Activated B cell treated with CpG ODN at 0.5 μM for 24 hours (primary cell): Measurements from ENCODE around the gene DNMT3B. TPM values are rescaled to one million over a fixed set of nuclear protein-coding genes. Genes with fewer than 3 reads are reported as not detected.

Experiments
- ATAC-seq: fragments of 200-7000 bp; cut with Tn5 transposase; one replicate; pipeline ENCODE4 v1.10.0; 2021; ENCODE audit warnings: low read depth, mild to moderate bottlenecking, moderate library complexity
- CTCF ChIA-PET: fragments of 350-600 bp; sonication (Branson Sonifier 250); formaldehyde crosslinking; loops from one replicate; lab custom pipeline; 2021; ENCODE audit warnings: antibody characterized with exemption; lab: Charles Lee
- POLR2A ChIA-PET: fragments of 350-600 bp; sonication (Branson Sonifier 250); formaldehyde crosslinking; loops from one replicate; lab custom pipeline; 2021; ENCODE audit warnings: antibody characterized with exemption; lab: Charles Lee
- DNase-seq: peaks from one replicate; pipeline ENCODE4 v3.0.0; 2022
- H3K27ac Mint-ChIP-seq: one replicate; pipeline ENCODE4 v1.8.0; 2020; ENCODE audit warnings: mixed read lengths
- H3K27me3 Mint-ChIP-seq: one replicate; pipeline ENCODE4 v1.8.0; 2021; ENCODE audit warnings: mixed read lengths
- H3K36me3 Mint-ChIP-seq: one replicate; pipeline ENCODE4 v1.8.0; 2021; ENCODE audit warnings: low read depth, mixed read lengths
- H3K4me1 Mint-ChIP-seq: one replicate; pipeline ENCODE4 v1.8.0; 2021; ENCODE audit warnings: mixed read lengths
- H3K4me3 Mint-ChIP-seq: one replicate; pipeline ENCODE4 v1.8.0; 2020; ENCODE audit warnings: mild to moderate bottlenecking, mixed read lengths
- H3K9me3 Mint-ChIP-seq: one replicate; pipeline ENCODE4 v1.8.0; 2020; ENCODE audit warnings: mixed read lengths
- intact Hi-C: fragments of 100-400 bp; cut with micrococcal nuclease; formaldehyde crosslinking; loops from one replicate; pipeline ENCODE4 v1.15.1; 2024
- total RNA-seq: library from RNA; stranded (reverse); gene quantifications from 2 replicates; pipeline ENCODE4 v1.2.3, GENCODE V29; 2022
- TF ChIP-seq, protein P1 (sequence below): fragments of 200-600 bp; IDR thresholded peaks from one replicate; pipeline ENCODE4 v1.8.0; 2022; ENCODE audit warnings: antibody characterized with exemption, mild to moderate bottlenecking

The DNMT3B gene
- total RNA-seq, 1 donor from 2014 or later, result 0.20 TPM

DNA sequence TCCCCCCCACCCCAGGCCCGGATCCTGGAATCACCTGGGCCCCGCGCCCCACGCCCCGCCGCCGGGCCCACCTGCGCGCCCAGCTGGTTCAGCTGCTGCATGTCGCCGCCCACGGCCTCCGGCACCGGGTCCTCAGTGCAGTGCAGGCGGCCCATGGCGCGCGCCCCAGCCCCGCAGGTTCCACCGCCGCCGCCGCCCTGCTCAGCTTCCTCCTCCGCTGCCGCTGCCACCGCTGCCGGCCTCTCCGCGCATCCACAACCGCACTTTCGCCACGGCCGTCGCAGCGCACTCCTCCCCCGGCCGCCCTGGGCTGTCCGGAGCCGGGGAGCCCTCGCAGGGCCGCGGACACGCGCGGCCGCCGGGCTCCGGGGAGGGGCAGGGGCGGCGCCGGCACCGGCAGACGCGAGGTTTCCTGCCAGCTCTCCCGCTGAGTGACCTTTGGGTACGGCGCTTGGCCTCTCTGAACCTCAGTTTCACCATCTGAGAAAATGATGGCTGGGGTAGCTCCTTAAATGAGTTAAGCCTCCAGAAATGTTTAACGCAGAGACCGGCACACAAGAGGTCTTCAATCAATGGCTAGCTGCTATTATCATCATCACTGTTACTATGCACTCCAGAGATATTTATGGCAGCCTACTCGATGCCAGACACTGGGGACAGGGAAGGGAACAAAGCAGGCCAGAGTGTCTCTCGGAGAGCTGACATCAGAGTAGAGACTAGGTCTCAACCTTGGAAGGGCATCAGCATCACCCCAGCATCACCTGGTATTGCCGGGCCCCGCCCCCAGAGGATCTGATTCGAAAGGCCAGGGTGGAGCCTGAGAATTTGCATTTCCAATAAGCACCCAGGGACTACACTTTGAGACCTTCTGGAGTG lies 18.7 kb upstream of the DNMT3B start, which contains the start of gene COMMD7:
Gene COMMD7 (minus strand): TSS at position 231 of the 876 bp plus-strand sequence. CDS start 76 bp downstream, at position 155.
- peak; percentile 67 for DNase-seq
- TF ChIP-seq, protein P1, sequence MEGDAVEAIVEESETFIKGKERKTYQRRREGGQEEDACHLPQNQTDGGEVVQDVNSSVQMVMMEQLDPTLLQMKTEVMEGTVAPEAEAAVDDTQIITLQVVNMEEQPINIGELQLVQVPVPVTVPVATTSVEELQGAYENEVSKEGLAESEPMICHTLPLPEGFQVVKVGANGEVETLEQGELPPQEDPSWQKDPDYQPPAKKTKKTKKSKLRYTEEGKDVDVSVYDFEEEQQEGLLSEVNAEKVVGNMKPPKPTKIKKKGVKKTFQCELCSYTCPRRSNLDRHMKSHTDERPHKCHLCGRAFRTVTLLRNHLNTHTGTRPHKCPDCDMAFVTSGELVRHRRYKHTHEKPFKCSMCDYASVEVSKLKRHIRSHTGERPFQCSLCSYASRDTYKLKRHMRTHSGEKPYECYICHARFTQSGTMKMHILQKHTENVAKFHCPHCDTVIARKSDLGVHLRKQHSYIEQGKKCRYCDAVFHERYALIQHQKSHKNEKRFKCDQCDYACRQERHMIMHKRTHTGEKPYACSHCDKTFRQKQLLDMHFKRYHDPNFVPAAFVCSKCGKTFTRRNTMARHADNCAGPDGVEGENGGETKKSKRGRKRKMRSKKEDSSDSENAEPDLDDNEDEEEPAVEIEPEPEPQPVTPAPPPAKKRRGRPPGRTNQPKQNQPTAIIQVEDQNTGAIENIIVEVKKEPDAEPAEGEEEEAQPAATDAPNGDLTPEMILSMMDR, result no peak
- intact Hi-C loops, result loop anchor here (1.0 to 5.0 kb wide), 3 partner anchors 19 to 79 kb away; partner anchors contain the start of gene DNMT3B
- Mint-ChIP-seq H3K4me1 (peaks cover 29% of the 10 kb centered on the region), H3K36me3 (peaks cover 7% of the 10 kb centered on the region), H3K27me3 (no peaks in the 10 kb centered on the region), H3K4me3 (peak within 1 kb of the TSS; percentile 94), H3K9me3 (no peaks in the 10 kb centered on the region), H3K27ac (peak within 1 kb of the TSS; percentile 89)
- CTCF ChIA-PET, result interaction anchor here (0.9 to 2.3 kb wide), 3 partner anchors 19 to 47 kb away, joined by 3 to 9 read pairs (median 4); partner anchors contain the start of gene DNMT3B
- POLR2A ChIA-PET, result interaction anchor here (0.5 to 1.9 kb wide), 11 partner anchors 17 to 507 kb away, joined by 3 to 23 read pairs (median 4); partner anchors contain the start of genes DNMT3B and MAPRE1
- peak; percentile 81 for ATAC-seq

DNA sequence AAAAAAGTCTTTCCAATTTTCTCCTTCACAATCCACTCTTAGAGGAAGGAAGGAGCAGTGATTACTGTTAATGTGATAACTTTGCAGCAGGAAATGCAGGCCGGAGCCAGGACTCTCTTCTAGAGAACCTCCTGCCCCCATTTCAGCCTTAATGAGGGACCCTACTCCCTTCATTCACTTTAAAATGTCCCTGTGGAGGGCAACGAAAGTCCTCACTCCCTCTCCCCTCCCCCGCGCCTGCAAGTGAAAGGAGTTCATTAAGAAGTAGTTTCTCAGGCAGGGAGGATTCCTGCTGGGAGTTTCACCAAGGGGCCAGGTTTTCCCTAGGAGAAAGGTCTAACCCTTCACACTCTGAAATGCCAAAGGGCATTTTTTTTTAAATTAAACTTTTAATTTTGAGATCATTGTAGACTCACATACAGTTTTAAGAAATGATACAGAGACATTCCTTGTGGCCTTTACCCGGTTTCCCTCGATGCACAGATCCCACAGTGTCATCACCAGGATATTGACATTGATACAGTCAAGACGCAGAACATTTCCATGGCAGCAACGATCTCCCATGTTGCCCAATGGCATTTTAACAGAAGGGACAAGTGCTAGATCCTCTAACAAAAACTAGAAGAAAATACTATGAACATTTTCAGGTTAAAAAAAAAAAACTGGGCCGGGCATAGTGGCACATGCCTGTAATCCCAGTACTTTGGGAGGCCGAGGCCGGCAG lies 12.1 kb upstream of the DNMT3B start:
- Mint-ChIP-seq H3K4me1 (peaks cover under 1% of the 10 kb centered on the region), H3K9me3 (no peaks in the 10 kb centered on the region), H3K4me3 (no peak overlapping the region), H3K27ac (no peak overlapping the region), H3K36me3 (no peaks in the 10 kb centered on the region), H3K27me3 (no peaks in the 10 kb centered on the region)
- ChIA-PET POLR2A (no interaction called here), CTCF (no interaction called here)
- intact Hi-C loops, result no loop called here
- TF ChIP-seq, protein P1, result no peak
- ATAC-seq, result no peak
- DNase-seq, result no peak

DNA sequence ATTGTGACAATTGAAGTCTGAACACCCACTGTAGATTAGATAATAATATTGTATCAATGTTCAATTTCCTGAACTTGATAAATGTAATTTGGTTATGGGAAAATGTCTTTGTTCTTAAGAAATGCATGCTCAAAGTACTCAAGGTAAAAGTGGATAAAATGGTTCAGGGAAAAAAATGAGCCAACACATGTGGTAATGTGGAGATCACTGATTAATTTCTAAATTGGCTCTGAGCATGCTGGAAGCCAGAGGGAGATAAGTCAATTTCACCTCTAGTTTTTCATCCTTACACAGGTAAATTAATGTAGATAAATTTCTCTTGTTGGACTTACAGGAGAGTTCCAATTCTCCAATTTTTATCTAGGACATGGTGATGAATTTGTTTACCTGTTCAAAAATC lies 10.9 kb upstream of the DNMT3B start:
- intact Hi-C loops, result no loop called here
- H3K27ac Mint-ChIP-seq, result no peak overlapping the region
- ATAC-seq (no peak), DNase-seq (no peak)
- no peaks in the 10 kb centered on the region for H3K9me3 Mint-ChIP-seq
- POLR2A ChIA-PET, result no interaction called here
- CTCF ChIA-PET, result no interaction called here
- TF ChIP-seq, protein P1, result no peak
- H3K27me3 Mint-ChIP-seq, result no peaks in the 10 kb centered on the region
- no peak overlapping the region for H3K4me3 Mint-ChIP-seq
- no peaks in the 10 kb centered on the region for H3K36me3 Mint-ChIP-seq
- no peaks in the 10 kb centered on the region for H3K4me1 Mint-ChIP-seq

DNA sequence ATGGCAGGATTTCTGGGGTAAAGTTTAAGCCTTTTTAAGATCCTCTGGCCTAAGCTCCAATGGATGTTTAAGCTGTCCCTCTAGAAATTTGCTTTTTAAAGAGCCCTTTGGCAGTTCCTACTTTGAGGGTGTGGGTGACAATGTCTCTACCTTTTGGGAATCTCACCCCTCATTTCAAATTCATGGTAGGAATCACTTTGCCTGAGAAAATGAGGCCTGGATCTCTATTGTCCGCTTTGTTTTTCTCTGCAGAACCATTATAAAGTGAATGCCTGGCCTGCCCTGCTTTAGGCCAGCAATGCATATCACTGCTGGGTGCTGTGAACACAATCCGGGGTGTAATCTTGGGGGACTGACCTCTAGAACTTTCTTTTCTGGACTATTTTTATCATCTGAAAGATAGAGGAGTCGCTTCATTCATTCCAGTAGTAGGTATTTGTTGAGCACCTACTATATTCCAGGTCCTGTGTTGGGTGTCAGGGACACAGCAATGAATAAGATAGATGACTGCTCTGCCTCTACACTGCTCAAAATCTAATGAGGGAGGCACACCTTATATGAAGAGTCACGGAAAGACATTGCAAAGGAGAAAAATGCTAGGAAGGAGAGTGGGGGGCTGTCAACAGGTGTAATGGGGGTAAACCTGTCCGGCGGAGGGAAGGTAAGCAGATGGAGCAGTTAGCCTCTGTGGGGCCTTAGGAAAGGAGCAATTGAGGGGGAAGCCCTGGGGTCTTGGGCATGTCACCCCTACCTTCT lies 10.3 kb upstream of the DNMT3B start:
- no peaks in the 10 kb centered on the region for H3K9me3 Mint-ChIP-seq
- H3K27ac Mint-ChIP-seq, result no peak overlapping the region
- TF ChIP-seq, protein P1, result no peak
- no peak overlapping the region for H3K4me3 Mint-ChIP-seq
- POLR2A ChIA-PET, result no interaction called here
- ATAC-seq (no peak), DNase-seq (no peak)
- CTCF ChIA-PET, result no interaction called here
- no peaks in the 10 kb centered on the region for H3K4me1 Mint-ChIP-seq
- no peaks in the 10 kb centered on the region for H3K27me3 Mint-ChIP-seq
- H3K36me3 Mint-ChIP-seq, result no peaks in the 10 kb centered on the region
- intact Hi-C loops, result no loop called here
